ENCODE data around the gene INVS. TPM values are rescaled to one million over a fixed set of nuclear protein-coding genes. Genes with fewer than 3 reads are reported as not detected.

The INVS gene
- polyA plus RNA-seq, 1 of the 3 experiments (the other 2 are of a cell fraction) = 8.1 TPM

- Histone ChIP-seq H3K4me3 (ENCODE audit: low read depth in 2 of 2, low read length in 1 of 2) (no peak overlapping the region), H3K4me2 (no peak overlapping the region), H3K36me3 (replicated peaks in 1 of 2; ENCODE audit: control insufficient read depth in 1 of 2, insufficient read depth in 2 of 2, low read length in 1 of 2) (no peaks in the 10 kb centered on the region), H3K27ac (ENCODE audit: low read depth in 2 of 2, low read length in 1 of 2) (no peak overlapping the region; a peak in 1 of 4 replicates), H3F3A (replicated peaks; ENCODE audit: insufficient read depth) (no peaks in the 10 kb centered on the region), H3K79me2 (ENCODE audit: insufficient read depth) (peaks cover 38% of the 10 kb centered on the region; the same call in 1 of the 2 replicates), H3K9ac (no peak overlapping the region), H3K9me3 (no peaks in the 10 kb centered on the region), H2AFZ (ENCODE audit: low read depth) (no peak overlapping the region), H4K20me1 (ENCODE audit: insufficient read depth) (peaks cover 19% of the 10 kb centered on the region; the same call in 1 of the 2 replicates), H3K27me3 (ENCODE audit: insufficient read depth) (no peaks in the 10 kb centered on the region), H3K4me1 (ENCODE audit: control insufficient read depth in 1 of 2, insufficient read depth in 2 of 2, low read depth in 1 of 2, low read length in 1 of 2) (peaks cover 0 to 7% of the 10 kb centered on the region in 2 experiments; a peak in 1 of 4 replicates), H3K9me2 (no peaks in the 10 kb centered on the region)
- TF ChIP-seq EP300 (IDR thresholded peaks at IDR 0.05; ENCODE audit: borderline replicate concordance in 1 of 2, low read depth in 1 of 2, low read length in 1 of 2) (no peak), RXRA (IDR thresholded peaks at IDR 0.05; ENCODE audit: borderline replicate concordance, low read depth) (no peak), FOXM1 (IDR thresholded peaks at IDR 0.05; ENCODE audit: low read depth) (no peak), REST (IDR thresholded peaks at IDR 0.05; ENCODE audit: low read depth, low read length) (no peak), SIN3A (IDR thresholded peaks at IDR 0.05; ENCODE audit: borderline replicate concordance, low read depth, low read length) (no peak), TCF12 (IDR thresholded peaks at IDR 0.05) (no peak), RCOR1 (IDR thresholded peaks at IDR 0.05; ENCODE audit: low read length) (no peak), POLR2AphosphoS5 (IDR thresholded peaks at IDR 0.05; ENCODE audit: low read depth, low read length) (no peak), PBX3 (IDR thresholded peaks at IDR 0.05) (no peak), ELF1 (IDR thresholded peaks at IDR 0.05) (no peak), TEAD4 (IDR thresholded peaks at IDR 0.05; ENCODE audit: borderline replicate concordance, insufficient read depth) (no peak), RAD21 (IDR thresholded peaks at IDR 0.05; ENCODE audit: low read length) (no peak), GABPA (IDR thresholded peaks at IDR 0.05; ENCODE audit: low read depth) (no peak), NRF1 (IDR thresholded peaks at IDR 0.05; ENCODE audit: low read depth, low read length) (no peak), MAX (IDR thresholded peaks at IDR 0.05; ENCODE audit: low read depth) (no peak), MXI1 (IDR thresholded peaks at IDR 0.05; ENCODE audit: low read depth, low read length) (no peak)
- ChIA-PET POLR2A (no interaction called here), CTCF (interaction anchor here (1.2 kb wide), 1 partner anchor 278 kb away, joined by 3 read pairs; no protein-coding TSS in a partner anchor)
- DNase-seq = no peak
- 96% methylated on average over 2 of the region's 2 CpGs for whole genome bisulfite sequencing (ENCODE audit: low lambda C conversion rate)
These were observed 28.7 kb upstream of the INVS start for GRCh38 chr9:100070104-100071041.

All from SK-N-SH (cell line).